Cardiac fibroblast (primary cell): Measurements from ENCODE around the gene RTP3.
"Not testable (repeated sequence)": the region's sequence is repeated elsewhere in the genome, so short reads cannot be mapped to it uniquely, and the experiment has no call there.

Source experiments
- DNase-seq, 2 donors: peaks; one replicate each; pipeline versions ENCODE4 v3.0.0 to v3.0.0-alpha.2; 2010; ENCODE audit warnings: low read depth in 2 of 2
- H3K4me3 ChIP-seq, 2 donors: replicated peaks in 1 of 2; 1 replicate in 1 of 2; 2 replicates in 1 of 2; pipeline ENCODE4 v1.5.1; 2011; ENCODE audit warnings: low read depth in 2 of 2, low read length in 2 of 2, mild to moderate bottlenecking in 2 of 2, moderate library complexity in 1 of 2
- TF ChIP-seq, protein P1 (sequence below): IDR thresholded peaks from one replicate; pipeline ENCODE4 v1.5.1; 2011; ENCODE audit warnings: low read depth, mild to moderate bottlenecking, low read length, inconsistent platforms

RTP3 gene

DNA sequence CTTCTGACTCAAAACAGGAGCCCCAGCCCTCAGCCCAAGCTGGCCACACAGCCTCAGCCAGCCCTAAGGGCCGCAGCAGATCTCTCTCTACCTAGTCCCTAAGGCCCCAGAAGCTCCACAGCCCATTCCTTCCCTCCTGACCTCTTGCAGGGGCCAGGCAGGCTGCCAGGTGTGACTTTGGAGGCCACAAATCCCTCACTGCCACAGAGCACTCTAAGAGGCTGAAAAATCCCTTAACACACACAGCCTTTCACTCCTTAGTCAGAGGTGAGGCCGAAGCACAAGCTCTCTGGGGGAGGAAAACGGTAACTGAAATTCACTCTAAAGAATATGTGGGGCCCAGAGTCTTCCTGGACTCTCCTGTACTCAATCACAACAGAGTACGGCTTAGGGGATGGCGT, 45.0 kb downstream of the RTP3 start:
- no peak for DNase-seq
- TF ChIP-seq, protein P1, sequence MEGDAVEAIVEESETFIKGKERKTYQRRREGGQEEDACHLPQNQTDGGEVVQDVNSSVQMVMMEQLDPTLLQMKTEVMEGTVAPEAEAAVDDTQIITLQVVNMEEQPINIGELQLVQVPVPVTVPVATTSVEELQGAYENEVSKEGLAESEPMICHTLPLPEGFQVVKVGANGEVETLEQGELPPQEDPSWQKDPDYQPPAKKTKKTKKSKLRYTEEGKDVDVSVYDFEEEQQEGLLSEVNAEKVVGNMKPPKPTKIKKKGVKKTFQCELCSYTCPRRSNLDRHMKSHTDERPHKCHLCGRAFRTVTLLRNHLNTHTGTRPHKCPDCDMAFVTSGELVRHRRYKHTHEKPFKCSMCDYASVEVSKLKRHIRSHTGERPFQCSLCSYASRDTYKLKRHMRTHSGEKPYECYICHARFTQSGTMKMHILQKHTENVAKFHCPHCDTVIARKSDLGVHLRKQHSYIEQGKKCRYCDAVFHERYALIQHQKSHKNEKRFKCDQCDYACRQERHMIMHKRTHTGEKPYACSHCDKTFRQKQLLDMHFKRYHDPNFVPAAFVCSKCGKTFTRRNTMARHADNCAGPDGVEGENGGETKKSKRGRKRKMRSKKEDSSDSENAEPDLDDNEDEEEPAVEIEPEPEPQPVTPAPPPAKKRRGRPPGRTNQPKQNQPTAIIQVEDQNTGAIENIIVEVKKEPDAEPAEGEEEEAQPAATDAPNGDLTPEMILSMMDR = no peak
- no peak overlapping the region for H3K4me3 ChIP-seq

DNA sequence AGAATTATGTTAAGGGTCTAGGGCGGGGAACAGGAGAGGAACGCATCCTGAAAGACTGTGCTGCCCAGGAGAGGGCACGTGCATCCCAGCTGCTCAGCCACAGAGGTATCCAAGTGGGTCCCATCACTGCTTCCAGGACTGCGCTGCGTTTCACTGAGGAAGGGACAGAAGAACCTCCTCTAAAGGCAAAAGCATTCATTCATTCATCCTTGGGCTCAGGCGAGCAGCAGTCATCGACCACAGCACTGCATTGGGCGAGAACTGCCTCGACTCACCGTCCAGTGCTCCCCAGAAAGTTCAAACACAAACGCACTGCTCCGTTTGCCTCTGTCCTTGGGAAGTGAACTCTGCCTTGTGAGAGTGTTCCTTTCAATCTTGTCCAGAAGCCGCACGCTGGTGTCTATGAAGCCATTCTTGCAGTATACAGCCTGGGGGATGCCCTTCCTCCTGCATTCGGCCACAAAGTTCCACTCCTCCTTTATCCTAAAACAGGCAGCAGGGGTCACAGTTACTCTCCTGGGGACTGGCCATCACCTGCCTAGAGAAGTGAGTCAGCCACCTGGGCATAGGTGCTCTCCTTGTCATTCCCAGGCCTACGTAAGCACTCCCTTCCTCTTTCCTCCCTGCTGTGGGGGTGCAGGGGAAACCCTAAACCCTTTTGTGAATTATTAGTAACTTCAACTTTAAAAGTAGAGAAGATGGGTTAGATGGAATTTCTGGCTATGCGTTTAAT, 47.2 kb downstream of the RTP3 start:
- TF ChIP-seq, protein P1 = no peak
- DNase-seq = no peak
- no peak overlapping the region for H3K4me3 ChIP-seq

GRCh38 chr3:46545818-46546630, 48.2 kb downstream of the RTP3 start:
- TF ChIP-seq, protein P1 = no peak
- DNase-seq = no peak
- no peak overlapping the region for H3K4me3 ChIP-seq

DNA sequence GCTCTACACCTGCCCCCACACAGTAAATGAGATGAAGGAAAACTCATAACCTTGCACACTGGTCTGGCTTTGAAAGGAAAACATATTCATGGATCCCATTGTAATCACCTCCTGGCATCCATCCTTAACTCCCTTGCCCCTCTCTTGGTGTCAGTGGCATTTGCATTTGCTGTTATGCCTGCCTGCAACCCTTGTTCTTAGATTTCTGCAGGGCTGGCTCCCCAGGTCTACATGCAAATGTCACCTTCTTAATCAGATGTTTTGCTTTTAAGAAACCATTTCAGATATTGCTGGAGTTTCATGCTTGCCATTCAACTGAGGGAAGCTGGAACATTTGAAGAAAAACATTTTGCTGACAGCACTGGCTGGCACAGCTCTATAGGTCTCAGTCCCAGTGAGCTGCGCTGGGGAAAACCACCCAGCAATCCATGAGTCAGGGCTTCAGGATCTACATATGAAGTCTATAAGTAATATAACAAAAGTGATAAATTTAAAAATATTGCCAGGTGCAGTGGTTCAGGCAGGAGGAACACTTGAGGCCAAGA, 49.2 kb downstream of the RTP3 start:
- no peak overlapping the region for H3K4me3 ChIP-seq
- DNase-seq = no peak
- TF ChIP-seq, protein P1 = no peak

DNA sequence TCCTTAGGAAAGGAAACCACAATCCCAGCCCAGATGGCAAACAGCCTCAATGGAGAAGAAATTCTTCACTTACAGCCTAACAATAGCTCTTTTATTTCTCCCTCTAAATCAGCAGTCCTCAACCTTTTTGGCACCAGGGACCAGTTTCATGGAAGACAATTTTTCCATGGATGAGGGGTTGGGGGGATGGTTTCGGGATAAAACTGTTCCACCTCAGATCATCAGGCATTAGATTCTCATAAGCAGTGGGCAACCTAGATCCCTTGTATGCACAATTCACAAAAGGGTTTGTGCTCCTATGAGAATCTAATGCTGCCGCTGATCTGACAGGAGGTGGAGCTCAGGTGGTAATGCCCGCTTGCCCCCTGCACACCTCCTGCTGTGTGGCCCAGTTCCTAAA, 50.8 kb downstream of the RTP3 start:
- H3K4me3 ChIP-seq, DNase-seq: not testable (repeated sequence)

GRCh38 chr3:46549408-46549904, 51.7 kb downstream of the RTP3 start:
- no peak overlapping the region for H3K4me3 ChIP-seq
- DNase-seq = no peak
- TF ChIP-seq, protein P1 = no peak

- no peak overlapping the region for H3K4me3 ChIP-seq
- TF ChIP-seq, protein P1 = no peak
- no peak for DNase-seq
Measured at GRCh38 chr3:46549989-46550388, 52.2 kb downstream of the RTP3 start.
